GM12891 (cell line): ENCODE data around the gene CENPE.

Source experiments
- DNase-seq: peaks from one replicate; pipeline ENCODE4 v3.0.0; 2011; ENCODE audit warnings: low spot score; ENCODE audit not compliant: insufficient read length
- FAIRE-seq: peaks from 2 replicates; lab custom pipeline; 2011; peaks lifted over from hg19 to GRCh38; lab: Jason Lieb, UNC
- PAX5 ChIP-seq: IDR thresholded peaks from 2 replicates; pipeline ENCODE4 v1.6.1; 2011; ENCODE audit warnings: low read length, moderate library complexity, mild to moderate bottlenecking; ENCODE audit not compliant: insufficient read depth, severe bottlenecking
- POLR2A ChIP-seq: IDR thresholded peaks from 2 replicates; pipeline ENCODE4 v1.6.1; 2011; ENCODE audit warnings: low read depth, low read length, control low read depth
- POLR2AphosphoS5 ChIP-seq: IDR thresholded peaks from 2 replicates; pipeline ENCODE4 v1.6.1; 2011; ENCODE audit warnings: low read depth, low read length, control low read depth
- POU2F2 ChIP-seq: IDR thresholded peaks from 2 replicates; pipeline ENCODE4 v1.6.1; 2011; ENCODE audit warnings: low read depth, mild to moderate bottlenecking, control low read depth, low read length, moderate library complexity
- SPI1 ChIP-seq: IDR thresholded peaks from 2 replicates; pipeline ENCODE4 v1.6.1; 2011; ENCODE audit warnings: low read depth, low read length, control low read depth
- TAF1 ChIP-seq: IDR thresholded peaks from 2 replicates; pipeline ENCODE4 v1.6.1; 2011; ENCODE audit warnings: low read depth, low read length, control low read depth

CENPE gene

DNA sequence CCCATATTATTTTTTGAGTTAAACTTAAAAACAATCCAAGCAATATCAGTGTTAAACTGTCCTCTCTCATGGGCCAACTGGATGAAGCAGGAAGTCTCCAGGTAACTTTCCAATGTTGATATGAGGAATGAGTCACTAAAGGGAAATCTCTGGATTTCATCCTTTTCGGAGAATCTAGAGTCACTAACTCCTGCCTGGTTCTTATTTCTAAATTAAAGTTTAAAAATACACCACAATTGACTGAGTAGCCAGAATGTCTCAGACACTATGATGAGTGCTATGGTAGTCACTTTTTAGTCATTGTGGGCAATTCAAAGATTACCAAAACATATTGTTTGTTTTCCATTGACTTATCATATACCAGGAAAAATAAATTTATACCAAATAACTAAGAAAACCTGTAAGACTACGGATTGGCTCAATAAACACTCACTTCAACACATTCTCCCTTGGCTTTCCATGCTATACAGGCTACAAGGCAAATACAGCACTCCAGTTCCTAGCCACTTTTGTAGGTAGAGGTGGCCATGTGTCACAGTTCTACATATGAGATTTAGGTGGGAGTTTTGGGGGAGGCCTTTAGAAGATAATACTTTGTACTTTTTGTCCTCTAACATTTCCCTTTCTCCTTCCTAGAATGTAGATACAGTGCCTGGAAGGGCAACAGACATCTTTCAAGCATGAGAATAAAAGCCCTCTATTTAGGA is 130.1 kb downstream of the CENPE start:
- TF ChIP-seq SPI1 (no peak), TAF1 (no peak), POU2F2 (no peak), POLR2AphosphoS5 (no peak), PAX5 (no peak), POLR2A (no peak)
- DNase-seq (no peak), FAIRE-seq (no peak)

DNA sequence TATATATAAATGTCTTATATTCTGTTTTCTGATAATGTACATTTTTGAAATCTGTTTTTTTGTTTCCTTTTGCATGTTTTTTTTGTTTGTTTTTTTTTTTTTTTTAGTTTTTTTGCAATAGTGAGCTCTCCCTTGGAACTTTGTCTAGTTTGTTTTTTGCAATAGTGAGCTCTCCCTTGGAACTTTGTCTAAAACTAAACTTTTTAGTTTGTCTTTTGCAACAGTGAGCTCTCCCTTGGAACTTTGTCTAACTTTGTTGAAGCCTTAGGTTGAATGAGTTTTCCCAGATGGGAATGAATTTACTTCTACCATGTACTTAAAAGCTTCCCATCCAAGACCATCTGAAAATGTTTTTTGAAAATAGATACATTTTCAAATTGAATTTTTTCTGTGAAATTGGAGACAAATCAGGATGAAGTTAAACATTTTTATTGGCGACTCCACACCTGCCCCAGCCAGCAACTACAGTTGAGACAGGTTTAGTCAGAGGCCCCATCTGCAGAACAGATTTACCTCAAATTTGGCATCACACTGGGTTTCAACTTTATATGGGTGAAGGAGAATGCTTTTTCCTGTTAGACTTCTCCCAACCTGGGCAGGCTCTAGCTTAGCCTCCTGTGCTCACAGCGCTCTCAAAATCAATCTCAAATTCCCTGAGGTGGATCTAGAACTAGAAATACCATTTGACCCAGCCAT is 137.5 kb downstream of the CENPE start:
- FAIRE-seq, result no peak
- TF ChIP-seq POLR2AphosphoS5 (no peak), PAX5 (no peak), TAF1 (no peak), POU2F2 (no peak), POLR2A (no peak), SPI1 (no peak)
- DNase-seq, result no peak
